Stimulated activated CD8-positive, alpha-beta memory T cell treated with anti-CD3 and anti-CD28 coated beads, Interleukin-15, amount 100 ng/mL, for 4 hours (primary cell): ENCODE data around the gene RAET1G.
"Not testable (repeated sequence)": the region's sequence is repeated elsewhere in the genome, so short reads cannot be mapped to it uniquely, and the experiment has no call there.

Experiments
- DNase-seq, 2 donors: peaks; one replicate each; pipeline ENCODE4 v3.0.0-alpha.2; 2020; ENCODE audit warnings: low read depth in 2 of 2

Gene RAET1G

DNA sequence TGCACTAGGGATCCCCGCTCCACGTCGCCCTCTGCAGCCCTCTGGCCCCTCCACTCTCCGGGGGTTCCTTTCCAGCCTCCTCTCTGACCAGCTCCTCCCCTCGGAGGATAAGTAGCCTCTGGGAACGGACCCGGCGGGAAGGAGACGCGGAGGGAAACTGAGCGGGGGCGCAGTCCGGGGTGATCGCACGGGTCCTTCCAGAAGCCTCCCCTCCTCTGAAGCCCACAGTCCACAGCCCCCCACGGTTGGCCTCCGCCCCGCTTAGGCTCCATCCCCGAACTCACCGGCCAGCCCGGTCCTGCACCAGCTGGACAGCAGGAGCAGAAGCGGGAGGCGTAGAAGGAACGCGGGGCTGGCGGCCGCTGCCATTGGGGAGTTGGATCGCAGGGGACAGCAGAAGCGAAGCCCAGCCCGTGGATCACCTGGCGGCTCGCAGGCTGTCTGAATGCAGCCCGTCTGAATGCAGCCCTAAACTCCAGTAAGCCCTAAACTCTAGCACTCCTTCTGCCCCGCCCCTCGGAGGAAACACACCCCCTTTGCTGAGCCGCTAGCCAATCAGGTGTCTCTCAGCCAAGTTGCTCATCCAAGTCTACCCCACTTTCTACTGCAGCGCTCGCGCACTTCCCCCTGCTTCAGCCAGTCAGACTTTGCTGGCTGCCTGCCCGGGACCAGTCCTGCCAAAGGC, at the start of gene RAET1G:
Gene RAET1G (minus strand): TSS at position 480 of the 685 bp plus-strand sequence. CDS start 111 bp downstream, at position 369.
- peak; percentile 58 to 73 for DNase-seq

- no peak for DNase-seq
Observed at GRCh38 chr6:149969635-149970034, 46.7 kb upstream of the RAET1G start.

DNA sequence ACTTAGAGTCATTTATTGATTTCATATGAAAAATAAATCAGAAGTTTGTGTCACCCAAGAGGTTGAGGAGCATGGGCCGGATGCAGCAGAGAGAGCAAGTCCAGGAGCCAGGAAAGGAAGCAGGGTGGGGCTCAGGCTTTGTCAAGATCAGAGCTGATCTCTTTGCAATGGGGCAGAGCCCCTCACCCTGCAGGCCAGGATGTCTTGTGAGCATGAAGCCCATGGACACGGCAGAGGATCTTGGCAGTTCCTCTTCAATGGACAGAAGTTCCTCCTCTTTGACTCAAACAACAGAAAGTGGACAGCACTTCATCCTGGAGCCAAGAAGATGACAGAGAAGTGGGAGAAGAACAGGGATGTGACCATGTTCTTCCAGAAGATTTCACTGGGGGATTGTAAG, 46.0 kb upstream of the RAET1G start:
- DNase-seq, result not testable (repeated sequence)

DNA sequence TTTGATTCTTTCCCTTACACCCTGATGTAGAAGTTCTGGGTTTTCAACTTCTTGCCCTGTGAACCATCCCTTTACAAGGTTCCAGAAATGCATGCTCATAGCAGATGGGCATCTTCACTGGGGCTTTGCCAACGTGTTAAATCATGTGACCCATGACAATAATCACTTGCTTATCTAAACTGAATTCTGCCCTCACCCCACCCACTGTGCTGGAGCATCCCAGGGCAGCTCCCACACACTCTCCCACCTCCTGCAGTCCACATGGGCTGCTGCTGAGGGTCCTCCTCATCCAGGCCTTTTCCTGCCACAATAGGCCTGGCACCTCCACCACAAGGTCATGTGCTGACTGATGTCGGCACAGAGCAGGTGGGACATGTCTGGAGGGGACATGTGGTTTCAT, 45.1 kb upstream of the RAET1G start:
- not testable (repeated sequence) for DNase-seq

DNA sequence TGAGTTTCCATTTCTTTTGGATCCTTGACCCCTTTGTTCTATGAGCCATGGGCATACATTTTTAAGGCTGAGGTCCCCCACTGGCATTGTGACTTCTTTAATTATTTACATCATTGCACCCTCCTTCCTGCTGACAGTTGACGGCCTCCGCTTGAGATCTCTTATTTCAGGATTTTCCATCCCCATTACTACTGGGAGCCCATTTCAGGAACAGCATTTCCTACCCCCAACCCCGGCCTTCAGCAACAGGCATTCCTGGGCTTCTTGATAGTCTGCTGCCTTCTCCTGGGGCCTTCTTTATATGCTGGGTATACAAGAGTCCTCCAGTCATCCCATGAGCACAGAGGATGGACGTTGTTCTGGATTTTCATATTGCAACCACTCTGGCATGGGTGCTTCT, 44.7 kb upstream of the RAET1G start:
- DNase-seq, result no peak

DNA sequence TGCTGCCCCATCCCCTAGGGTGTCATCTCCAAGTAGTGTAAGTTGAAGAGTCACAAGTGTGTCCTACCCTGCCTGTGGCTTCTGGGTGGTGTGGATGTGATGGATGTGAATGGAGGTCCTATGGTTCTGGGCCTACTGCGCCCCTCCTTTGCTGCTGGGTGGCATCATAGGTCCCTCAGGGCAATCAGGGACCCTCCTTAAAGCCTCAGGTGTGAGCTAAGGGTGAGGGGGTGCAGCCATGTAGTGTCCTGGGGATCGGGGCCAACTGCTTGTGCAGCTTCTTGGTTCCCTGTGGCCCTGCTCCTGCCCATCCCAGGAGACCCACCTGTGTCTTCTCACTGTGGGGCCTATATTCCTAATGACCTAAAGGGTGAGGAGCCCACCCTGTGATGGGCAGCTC, 43.4 kb upstream of the RAET1G start:
- not testable (repeated sequence) for DNase-seq

DNA sequence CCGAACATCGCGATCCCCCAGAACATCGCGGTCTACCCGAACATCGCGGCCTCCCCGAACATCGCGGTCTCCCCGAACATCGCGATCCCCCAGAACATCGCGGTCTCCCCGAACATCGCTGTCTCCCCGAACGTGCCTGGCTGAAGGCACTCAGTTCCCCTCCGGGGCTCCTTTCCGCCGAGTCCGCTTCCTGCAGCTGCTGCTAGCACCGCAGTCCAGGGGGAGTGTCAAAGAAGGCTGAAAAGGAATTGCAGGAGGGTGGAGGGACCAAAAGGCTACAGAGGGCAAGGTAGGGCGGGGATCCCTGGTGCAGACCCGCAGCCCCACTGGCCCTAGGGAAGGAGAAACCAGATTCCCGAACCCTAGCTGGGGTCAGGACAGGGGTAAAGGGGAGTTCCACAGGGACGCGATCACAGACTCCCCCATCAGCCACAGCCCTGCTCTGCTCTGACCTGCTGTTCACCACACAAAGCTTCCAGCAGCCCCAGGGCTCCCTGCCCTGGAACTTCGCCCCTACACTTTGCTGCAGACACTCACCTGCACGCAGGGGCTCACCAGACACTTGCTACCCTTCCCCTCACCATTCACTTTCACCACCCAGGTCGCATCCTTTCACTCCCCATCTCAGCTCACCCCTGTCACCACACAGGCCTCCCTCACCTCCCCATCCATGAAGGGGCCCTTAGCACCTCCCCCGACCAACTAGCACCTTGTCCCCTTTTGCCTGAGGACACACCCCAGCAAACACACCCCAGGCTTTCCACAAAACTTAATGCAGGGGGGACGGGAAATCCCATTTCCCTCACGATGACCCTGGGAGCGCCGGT, 42.5 kb upstream of the RAET1G start:
- DNase-seq, result no peak

DNA sequence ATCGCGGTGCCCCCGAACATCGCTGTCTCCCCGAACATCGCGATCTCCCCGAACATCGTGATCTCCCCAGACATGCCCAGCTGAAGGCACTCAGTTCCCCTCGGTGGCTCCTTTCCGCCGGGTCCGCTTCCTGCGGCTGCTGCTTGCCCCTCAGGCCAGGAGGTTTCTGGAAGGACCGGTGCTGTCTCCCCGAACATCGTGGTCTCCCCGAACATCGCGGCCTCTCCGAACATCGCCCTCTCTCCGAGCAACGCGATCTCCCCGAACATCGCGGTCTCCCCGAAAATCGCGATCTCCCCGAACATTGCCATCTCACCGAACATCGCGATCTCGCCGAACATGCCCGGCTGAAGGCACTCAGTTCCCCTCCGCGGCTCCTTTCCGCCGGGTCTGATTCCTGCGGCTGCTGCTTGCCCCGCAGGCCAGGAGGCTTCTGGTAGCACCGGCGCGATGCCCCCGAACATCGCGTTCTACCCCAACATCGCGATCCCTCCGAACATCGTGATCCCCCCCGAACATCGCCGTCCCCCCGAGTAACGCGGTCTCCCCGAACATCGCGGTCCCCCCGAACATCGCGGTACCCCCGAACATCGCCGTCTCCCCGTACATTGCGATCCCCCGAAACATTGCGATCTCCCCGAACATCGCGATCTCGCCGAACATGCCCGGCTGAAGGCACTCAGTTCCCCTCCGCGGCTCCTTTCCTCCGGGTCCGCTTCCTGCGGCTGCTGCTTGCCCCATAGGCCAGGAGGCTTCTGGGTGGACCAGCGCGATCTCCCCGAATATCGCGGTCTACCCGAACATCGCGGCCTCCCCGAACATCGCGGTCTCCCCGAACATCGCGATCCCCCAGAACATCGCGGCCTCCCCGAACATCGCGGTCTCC, 41.6 kb upstream of the RAET1G start:
- DNase-seq, result no peak

DNA sequence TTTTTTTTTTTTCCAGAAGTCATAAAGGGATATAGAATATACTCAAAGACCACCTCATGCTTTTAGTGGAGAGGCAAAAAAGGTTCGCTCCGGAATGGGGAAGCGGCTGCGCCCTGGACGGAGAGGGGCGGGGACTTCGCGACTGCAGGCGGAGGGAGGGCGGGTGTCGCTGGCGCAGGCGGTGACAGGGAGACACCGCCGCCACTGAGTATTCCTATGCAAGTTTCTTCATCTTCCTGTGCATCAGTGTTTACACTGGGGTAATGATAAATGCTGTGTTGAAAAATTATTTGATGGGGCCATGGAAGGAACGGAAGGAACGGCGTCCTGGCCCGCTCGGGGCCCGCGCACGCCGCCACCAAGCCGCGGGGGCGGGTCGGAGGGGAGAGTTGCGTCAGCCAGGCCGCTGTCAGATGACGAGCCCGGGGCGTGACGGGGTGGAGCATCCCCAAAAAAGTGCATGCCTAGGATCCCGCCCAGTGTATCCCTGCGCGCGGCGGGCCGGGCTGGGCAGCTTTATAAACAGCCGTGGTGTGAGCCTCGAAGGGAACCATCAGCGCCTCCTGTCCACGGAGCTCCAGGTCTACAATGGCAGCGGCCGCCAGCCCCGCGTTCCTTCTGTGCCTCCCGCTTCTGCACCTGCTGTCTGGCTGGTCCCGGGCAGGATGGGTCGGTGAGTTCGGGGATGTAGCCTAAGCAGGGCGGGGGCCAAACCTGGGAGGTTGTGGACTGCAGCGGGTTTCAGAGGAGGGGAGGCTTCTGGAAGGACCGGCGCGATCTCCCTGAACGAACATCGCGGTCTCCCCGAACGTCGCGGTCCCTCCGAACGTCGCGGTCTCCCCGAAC, 40.8 kb upstream of the RAET1G start, which contains the start of gene ULBP1:
Gene ULBP1 (plus strand): TSS at position 482 of the 846 bp plus-strand sequence. CDS start 107 bp downstream, at position 589.
- peak; percentile 59 to 61 for DNase-seq

GRCh38 chr6:149963212-149963461, 40.2 kb upstream of the RAET1G start:
- DNase-seq, result no peak

- DNase-seq, result no peak
Observed at GRCh38 chr6:149962461-149963211, 39.7 kb upstream of the RAET1G start.

- no peak for DNase-seq
Observed at GRCh38 chr6:149961728-149962425, 39.0 kb upstream of the RAET1G start.

- DNase-seq, result no peak
Observed at GRCh38 chr6:149960488-149960887, 37.6 kb upstream of the RAET1G start.

DNA sequence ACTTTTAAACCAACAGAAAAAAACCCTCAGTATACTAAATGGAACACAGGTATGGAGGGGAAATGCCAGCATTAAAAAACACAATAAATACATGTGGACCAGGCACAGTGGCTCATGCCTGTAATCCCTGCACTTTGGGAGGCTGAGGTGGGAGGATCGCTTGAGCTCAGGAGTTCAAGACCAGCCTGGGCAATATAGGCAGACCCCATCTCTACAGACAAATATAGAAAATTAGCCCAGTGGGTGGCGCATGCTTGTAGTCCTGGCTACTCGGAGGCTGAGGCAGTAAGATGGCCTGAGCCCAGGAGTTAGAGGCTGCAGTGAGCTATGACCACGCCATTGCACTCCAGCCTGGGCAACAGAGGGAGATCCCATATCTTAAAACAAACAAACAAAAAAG, 36.9 kb upstream of the RAET1G start:
- DNase-seq, result not testable (repeated sequence)

DNA sequence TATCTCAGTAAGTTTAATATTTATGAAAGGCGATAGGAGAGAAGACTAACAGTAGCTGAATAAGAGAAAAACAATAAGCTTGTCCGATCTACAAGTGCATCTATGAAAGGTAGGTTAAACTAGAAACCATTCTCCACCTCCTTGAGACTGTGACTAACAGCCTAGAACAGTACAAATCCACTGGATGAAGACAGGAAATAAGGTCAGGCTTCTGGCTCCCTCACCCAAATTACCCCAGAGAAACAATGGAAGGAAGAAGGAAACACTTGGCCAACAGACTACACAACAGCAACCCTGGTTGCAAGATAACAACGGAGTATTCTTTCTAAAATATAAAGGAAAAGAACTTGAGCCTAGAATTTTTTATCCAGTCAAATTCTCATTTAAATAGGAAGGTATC, 35.2 kb upstream of the RAET1G start:
- DNase-seq, result not testable (repeated sequence)

DNA sequence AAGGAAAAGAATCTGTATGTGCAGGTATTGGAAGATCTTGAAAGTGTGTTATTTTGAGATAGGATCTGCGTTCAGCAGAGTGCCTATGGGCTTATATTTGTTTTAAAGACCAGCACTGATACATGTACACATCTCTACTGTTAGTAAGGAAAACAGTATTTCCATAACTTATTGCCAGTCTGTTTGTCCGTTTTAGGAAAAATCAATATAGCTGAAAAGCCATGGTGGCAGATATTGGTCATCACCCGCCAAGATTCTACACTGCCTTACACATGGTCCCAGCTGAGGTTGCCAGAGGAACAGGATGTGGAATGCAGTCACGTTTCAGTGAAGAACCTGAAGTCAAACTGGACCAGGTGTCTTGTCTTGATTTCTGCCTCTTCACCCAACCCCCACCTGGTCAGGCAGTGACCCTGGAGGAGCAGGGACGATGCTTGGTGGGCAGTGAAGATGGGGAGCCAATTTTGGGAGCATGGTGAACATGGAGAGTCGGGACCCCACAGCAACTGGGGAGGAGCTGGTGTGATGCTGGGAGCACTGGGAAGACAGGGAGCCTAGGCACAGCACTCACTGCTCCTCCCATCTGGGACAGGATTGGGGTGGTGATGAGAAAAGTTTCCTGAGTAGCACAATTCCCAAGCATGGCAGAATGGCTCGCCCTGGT, 32.9 kb upstream of the RAET1G start:
- DNase-seq, result not testable (repeated sequence)

DNA sequence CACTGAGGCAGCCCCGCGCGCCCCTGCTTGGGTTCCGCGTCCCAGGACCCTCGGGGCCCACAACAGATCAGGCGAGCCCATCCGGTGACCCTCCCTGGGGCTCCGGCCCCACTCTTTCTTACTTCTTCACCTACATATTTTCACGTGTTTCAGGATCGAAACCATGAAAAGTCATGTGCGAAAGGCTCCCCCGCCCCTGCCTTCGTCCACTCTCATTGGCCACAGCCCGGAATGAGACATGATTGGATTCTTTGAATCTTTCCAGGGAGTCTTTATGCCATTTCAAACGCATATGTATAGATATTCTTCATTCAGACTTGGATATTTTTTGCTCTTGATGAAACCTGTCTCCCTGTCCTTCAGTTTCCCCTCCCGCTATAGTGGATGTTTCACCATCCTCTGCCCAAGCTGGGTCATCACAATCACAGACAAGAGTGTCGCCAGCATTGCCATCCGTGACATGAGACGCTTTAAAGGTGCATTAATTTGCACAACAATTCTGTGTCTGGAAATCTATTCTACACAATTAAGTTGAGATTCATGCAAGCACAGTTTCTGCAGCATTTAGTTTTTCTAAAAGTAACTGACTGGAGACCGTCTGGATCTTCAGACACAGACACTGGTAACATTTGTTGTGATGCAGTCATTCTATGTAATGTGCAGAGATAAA, 32.2 kb upstream of the RAET1G start:
- not testable (repeated sequence) for DNase-seq

GRCh38 chr6:149954328-149954983, 31.5 kb upstream of the RAET1G start:
- DNase-seq, result not testable (repeated sequence)
